Measurements from ENCODE around the gene IQGAP3.
A peak's percentile ranks its signal among the peaks of the same experiment; 100 is the strongest.

The IQGAP3 gene

DNA sequence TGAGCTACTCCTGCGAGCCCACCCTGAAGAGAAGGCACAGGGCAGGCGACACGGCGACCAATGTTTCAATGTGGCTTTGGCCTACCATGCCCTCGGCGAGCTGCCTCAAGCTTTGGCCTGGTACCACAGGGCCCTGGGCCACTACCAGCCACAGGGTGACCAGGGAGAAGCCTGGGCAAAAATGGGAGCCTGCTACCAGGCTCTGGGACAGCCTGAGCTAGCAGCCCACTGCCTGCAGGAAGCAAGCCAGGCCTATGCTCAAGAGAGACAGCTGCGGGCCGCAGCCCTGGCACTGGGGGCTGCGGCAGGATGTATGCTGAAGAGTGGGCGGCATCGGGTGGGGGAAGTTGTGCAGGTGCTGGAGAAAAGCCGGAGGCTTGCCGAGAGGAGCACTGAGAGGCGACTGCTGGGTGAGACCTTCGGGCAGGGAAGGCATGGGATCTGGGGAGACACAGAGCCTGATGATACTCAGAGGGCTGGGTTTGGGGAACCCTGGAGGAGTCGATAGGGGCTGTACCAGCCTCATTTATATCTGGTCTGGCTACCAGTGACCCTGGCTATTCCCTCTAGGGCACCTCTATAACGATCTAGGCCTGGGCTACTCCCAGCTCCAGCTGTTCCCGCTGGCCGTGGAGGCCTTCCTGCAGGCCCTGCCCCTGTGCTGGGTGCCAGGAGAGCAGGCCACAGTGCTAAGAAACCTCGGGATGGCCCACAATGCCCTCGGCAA lies 9.5 kb upstream of the IQGAP3 start:
- no peaks in the 10 kb centered on the region for H3K36me3 ChIP-seq (ENCODE audit: control insufficient read depth, insufficient read depth, low read length)
- H3K4me3 ChIP-seq (ENCODE audit: low read length), result no peak overlapping the region
- no peak overlapping the region for H3K9ac ChIP-seq (ENCODE audit: low read length)
- no peaks in the 10 kb centered on the region for H3K9me3 ChIP-seq (ENCODE audit: control insufficient read depth, low read length)
- H3K27me3 ChIP-seq (ENCODE audit: control insufficient read depth, insufficient read depth, low read length), result peaks cover 4% of the 10 kb centered on the region
- peaks cover 21% of the 10 kb centered on the region for H3K4me1 ChIP-seq (ENCODE audit: control insufficient read depth, insufficient read depth, low read length)

DNA sequence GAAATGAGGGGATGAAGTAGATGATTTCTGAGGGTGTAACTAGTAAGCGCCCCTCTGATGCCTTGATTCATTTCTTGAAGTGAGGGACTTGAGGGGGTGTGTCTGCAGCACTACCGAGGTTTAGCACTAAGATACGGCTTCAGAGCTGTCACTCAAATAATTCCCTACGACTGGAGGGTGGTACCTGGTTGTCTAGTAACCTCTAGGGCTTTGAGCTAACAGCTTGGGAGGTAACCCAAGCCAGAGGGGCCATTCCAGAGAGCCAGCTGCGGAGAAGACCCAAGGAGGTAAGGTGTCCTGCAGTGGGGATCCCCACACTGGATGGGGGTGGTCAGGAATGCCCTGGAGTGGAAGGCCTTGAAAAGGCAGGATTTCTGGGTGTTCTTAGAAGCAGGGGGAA lies 7.1 kb upstream of the IQGAP3 start, which contains the start of gene TTC24:
Gene TTC24 (plus strand): TSS at position 252 of the 400 bp plus-strand sequence. CDS start 1,642 bp downstream, outside the sequence.
- Histone ChIP-seq H3K4me1 (ENCODE audit: control insufficient read depth, insufficient read depth, low read length) (peaks cover 22% of the 10 kb centered on the region), H3K9ac (ENCODE audit: low read length) (no peak within 1 kb of the TSS), H3K9me3 (ENCODE audit: control insufficient read depth, low read length) (no peaks in the 10 kb centered on the region), H3K36me3 (ENCODE audit: control insufficient read depth, insufficient read depth, low read length) (no peaks in the 10 kb centered on the region), H3K4me3 (ENCODE audit: low read length) (no peak within 1 kb of the TSS), H3K27me3 (ENCODE audit: control insufficient read depth, insufficient read depth, low read length) (no peaks in the 10 kb centered on the region)

DNA sequence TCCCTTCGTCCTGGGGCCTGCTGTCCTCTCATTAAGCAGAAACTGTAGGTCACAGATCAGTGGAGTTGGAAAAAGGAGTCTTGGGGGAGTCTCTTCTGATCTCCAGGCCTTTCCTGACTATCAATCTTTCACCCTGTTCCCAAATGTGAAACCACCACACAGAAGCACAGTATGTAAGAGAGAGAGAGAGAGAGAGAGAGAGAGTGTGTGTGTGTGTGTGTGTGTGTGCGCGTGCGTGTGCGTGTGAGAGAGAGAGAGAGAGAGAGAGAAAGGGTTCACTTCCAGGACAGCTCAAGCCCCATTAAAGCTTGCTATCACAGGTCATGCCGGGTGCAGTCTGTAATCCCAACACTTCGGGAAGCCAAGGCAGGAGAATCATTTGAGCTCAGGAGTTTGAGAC lies 5.7 kb upstream of the IQGAP3 start:
- Histone ChIP-seq H3K27me3 (ENCODE audit: control insufficient read depth, insufficient read depth, low read length) (no peaks in the 10 kb centered on the region), H3K4me3 (ENCODE audit: low read length) (no peak overlapping the region), H3K9ac (ENCODE audit: low read length) (peak overlapping the region; percentile 56), H3K36me3 (ENCODE audit: control insufficient read depth, insufficient read depth, low read length) (no peaks in the 10 kb centered on the region), H3K4me1 (ENCODE audit: control insufficient read depth, insufficient read depth, low read length) (peaks cover 16% of the 10 kb centered on the region), H3K9me3 (ENCODE audit: control insufficient read depth, low read length) (no peaks in the 10 kb centered on the region)

DNA sequence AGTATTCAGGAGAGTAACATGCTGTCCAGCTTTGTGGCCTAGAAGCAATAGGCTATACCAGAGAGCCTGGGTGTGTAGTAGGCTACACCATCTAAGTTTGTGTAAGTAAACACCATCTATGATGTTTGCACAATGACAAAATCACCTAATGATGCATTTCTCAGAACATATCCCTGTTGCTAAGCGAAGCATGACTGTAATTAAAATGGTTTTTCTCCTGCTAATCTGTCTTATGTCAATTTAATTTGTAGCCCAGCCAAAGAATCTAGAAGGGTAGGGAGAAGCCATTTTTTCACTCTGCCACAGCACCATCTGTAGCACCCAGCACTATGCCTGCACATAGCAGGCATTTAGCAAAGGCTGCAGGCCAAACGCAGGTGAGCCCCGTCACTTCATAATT lies 5.2 kb upstream of the IQGAP3 start:
- H3K9ac ChIP-seq (ENCODE audit: low read length), result peak overlapping the region; percentile 56
- no peaks in the 10 kb centered on the region for H3K9me3 ChIP-seq (ENCODE audit: control insufficient read depth, low read length)
- no peaks in the 10 kb centered on the region for H3K27me3 ChIP-seq (ENCODE audit: control insufficient read depth, insufficient read depth, low read length)
- H3K4me3 ChIP-seq (ENCODE audit: low read length), result no peak overlapping the region
- peaks cover 20% of the 10 kb centered on the region for H3K4me1 ChIP-seq (ENCODE audit: control insufficient read depth, insufficient read depth, low read length)
- H3K36me3 ChIP-seq (ENCODE audit: control insufficient read depth, insufficient read depth, low read length), result no peaks in the 10 kb centered on the region

DNA sequence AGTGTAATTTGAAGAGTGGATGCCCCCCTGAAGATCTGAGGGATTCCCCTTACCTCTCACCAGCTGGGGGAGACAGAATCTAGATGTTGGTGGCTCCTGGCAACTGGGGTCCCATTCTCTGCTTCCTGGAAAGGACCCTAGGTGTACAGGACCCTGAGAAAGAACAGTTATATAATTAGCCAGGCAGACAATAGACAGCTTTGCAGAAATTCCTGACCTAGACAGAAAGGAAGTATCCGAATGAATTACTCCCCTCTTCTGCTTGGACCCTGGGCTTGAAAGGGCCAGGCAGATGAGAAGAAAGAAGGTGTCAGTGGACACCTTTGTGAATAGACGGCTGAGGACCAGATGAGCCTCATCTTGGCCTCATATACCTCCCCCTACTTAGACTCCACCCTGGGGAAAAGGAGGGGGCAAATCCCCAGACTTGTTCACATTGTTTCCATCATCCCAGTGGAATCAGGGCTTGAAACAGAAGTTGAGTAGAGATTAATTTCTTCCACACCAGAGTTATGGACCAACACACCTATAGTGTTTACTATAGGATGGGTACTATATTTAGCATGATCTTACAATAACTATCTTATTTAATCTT lies 1.8 kb upstream of the IQGAP3 start:
- Histone ChIP-seq H3K36me3 (ENCODE audit: control insufficient read depth, insufficient read depth, low read length) (no peaks in the 10 kb centered on the region), H3K27me3 (ENCODE audit: control insufficient read depth, insufficient read depth, low read length) (no peaks in the 10 kb centered on the region), H3K9me3 (ENCODE audit: control insufficient read depth, low read length) (no peaks in the 10 kb centered on the region), H3K9ac (ENCODE audit: low read length) (no peak overlapping the region), H3K4me1 (ENCODE audit: control insufficient read depth, insufficient read depth, low read length) (peaks cover 37% of the 10 kb centered on the region), H3K4me3 (ENCODE audit: low read length) (no peak overlapping the region)

DNA sequence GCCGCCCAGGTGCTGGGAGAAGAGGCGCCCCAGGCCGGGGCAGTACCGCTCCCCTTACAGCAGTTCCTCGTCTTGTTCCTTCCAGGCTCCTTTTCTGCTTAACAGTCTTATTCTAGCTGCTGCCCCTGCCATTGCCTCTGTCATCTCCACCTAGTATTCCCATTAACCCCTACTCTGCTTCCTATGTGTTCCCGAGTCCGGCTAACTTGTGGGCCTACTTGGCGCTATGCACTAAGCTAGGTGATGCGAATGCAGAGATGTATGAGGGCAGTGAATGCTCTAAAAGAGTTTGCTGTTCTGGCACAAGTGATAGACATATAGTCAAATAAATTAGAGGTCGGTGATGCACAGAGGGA lies 276 bp upstream of the IQGAP3 start:
- Histone ChIP-seq H3K36me3 (ENCODE audit: control insufficient read depth, insufficient read depth, low read length) (no peaks in the 10 kb centered on the region), H3K9me3 (ENCODE audit: control insufficient read depth, low read length) (no peaks in the 10 kb centered on the region), H3K4me1 (ENCODE audit: control insufficient read depth, insufficient read depth, low read length) (peaks cover 32% of the 10 kb centered on the region), H3K4me3 (ENCODE audit: low read length) (peak overlapping the region; percentile 2), H3K27me3 (ENCODE audit: control insufficient read depth, insufficient read depth, low read length) (no peaks in the 10 kb centered on the region), H3K9ac (ENCODE audit: low read length) (peak overlapping the region; percentile 42)

DNA sequence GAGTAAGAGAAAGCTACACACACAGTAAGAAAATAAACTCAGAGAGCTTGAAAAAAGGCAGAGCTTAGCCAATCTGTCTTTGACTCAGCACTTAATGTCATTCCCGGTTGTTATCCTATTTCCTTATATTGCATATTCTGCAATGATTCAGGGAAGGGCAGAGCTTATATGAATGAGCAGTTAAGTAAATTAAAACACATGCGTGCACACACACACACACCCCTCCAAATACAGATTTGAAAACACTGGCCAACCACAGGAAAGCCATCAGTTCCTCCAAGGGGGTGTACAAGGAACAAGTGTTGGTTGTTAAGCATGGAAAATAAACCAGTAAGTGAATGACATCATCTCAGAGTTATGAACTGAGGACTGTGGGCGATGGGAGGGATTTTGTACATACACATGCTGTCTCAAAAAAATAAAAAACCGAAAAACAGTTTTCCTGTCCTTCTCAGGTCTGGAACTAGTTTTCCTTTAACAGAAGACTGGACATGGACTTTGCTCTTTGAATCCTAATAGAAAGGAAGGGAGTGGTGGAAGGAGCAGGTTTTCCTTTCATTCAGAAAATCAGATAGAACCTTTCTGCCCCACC lies 1.0 kb downstream of the IQGAP3 start:
- Histone ChIP-seq H3K9me3 (ENCODE audit: control insufficient read depth, low read length) (no peaks in the 10 kb centered on the region), H3K4me1 (ENCODE audit: control insufficient read depth, insufficient read depth, low read length) (peaks cover 26% of the 10 kb centered on the region), H3K9ac (ENCODE audit: low read length) (peak overlapping the region; percentile 42), H3K27me3 (ENCODE audit: control insufficient read depth, insufficient read depth, low read length) (no peaks in the 10 kb centered on the region), H3K36me3 (ENCODE audit: control insufficient read depth, insufficient read depth, low read length) (no peaks in the 10 kb centered on the region), H3K4me3 (ENCODE audit: low read length) (no peak overlapping the region)

DNA sequence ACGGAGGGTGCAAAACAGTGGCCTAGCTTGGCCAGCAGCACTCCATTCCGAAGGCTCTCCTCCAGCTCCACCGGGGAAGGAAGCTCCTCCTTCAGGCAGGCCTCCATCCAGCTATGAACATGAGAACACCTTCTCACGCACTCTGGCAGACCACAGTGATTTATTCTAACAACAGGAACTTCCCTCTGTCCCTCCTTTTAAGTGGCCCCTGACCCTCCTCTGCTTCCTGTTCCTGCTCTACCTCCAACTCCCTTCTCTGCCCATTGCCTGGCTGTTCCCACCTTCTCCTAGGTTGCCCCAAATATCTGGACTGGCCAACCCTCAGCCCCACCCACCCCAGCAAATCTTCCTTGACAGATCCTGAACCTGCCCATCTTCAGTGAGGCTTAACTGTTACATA lies 5.9 kb downstream of the IQGAP3 start:
- H3K36me3 ChIP-seq (ENCODE audit: control insufficient read depth, insufficient read depth, low read length), result no peaks in the 10 kb centered on the region
- H3K9me3 ChIP-seq (ENCODE audit: control insufficient read depth, low read length), result no peaks in the 10 kb centered on the region
- H3K4me1 ChIP-seq (ENCODE audit: control insufficient read depth, insufficient read depth, low read length), result peaks cover 10% of the 10 kb centered on the region
- H3K9ac ChIP-seq (ENCODE audit: low read length), result no peak overlapping the region
- no peak overlapping the region for H3K4me3 ChIP-seq (ENCODE audit: low read length)
- H3K27me3 ChIP-seq (ENCODE audit: control insufficient read depth, insufficient read depth, low read length), result no peaks in the 10 kb centered on the region

DNA sequence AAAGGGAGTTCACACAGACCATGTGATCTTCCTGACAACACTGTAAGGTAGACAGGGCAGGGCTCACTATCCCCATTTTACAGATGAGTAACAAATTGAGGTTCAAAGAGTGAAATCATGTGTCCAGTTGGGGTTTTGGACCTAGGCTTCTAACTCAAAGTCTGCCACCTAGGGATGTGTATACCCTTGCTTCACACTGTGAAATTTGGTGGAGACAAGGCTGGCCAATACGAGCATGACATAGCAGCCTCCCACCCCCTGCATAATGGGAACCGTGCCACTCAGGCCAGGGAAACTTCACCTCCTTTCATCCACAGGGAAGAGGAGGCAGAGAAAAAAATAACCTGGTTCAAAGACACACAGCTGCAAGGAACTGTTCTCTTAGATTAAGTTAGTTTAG lies 6.8 kb downstream of the IQGAP3 start:
- Histone ChIP-seq H3K36me3 (ENCODE audit: control insufficient read depth, insufficient read depth, low read length) (no peaks in the 10 kb centered on the region), H3K4me3 (ENCODE audit: low read length) (no peak overlapping the region), H3K4me1 (ENCODE audit: control insufficient read depth, insufficient read depth, low read length) (peaks cover 8% of the 10 kb centered on the region), H3K27me3 (ENCODE audit: control insufficient read depth, insufficient read depth, low read length) (no peaks in the 10 kb centered on the region), H3K9ac (ENCODE audit: low read length) (no peak overlapping the region), H3K9me3 (ENCODE audit: control insufficient read depth, low read length) (no peaks in the 10 kb centered on the region)

DNA sequence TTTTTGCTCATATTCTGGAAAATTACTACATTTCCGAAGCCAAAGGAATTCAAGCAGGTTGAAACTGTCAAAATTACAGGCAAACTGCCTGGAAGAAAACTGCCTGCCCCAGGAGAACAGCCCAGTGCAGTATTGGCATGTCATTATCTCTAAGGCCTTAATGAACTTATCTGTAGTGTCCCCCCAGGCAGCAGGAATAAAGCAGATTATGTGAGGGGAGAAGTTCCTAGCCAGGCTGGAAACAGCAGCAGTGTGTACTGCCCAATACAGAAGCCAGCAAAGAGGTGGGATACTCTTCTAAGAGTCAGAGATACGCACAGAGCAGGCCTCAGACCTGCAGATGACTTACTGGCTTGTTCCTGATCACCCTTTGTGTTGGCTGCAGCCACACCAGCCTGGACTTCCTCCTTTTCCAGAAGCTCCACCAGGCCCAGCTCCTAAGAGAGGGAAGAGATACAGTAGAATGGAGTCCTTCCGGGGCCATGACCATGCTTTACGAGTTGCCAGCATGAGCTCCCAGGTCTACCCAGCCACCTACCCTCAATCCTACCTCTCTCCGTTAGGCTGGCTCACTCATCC lies 11.7 kb downstream of the IQGAP3 start:
- Histone ChIP-seq H3K9ac (ENCODE audit: low read length) (no peak overlapping the region), H3K9me3 (ENCODE audit: control insufficient read depth, low read length) (no peaks in the 10 kb centered on the region), H3K36me3 (ENCODE audit: control insufficient read depth, insufficient read depth, low read length) (no peaks in the 10 kb centered on the region), H3K27me3 (ENCODE audit: control insufficient read depth, insufficient read depth, low read length) (no peaks in the 10 kb centered on the region), H3K4me3 (ENCODE audit: low read length) (no peak overlapping the region), H3K4me1 (ENCODE audit: control insufficient read depth, insufficient read depth, low read length) (no peaks in the 10 kb centered on the region)

DNA sequence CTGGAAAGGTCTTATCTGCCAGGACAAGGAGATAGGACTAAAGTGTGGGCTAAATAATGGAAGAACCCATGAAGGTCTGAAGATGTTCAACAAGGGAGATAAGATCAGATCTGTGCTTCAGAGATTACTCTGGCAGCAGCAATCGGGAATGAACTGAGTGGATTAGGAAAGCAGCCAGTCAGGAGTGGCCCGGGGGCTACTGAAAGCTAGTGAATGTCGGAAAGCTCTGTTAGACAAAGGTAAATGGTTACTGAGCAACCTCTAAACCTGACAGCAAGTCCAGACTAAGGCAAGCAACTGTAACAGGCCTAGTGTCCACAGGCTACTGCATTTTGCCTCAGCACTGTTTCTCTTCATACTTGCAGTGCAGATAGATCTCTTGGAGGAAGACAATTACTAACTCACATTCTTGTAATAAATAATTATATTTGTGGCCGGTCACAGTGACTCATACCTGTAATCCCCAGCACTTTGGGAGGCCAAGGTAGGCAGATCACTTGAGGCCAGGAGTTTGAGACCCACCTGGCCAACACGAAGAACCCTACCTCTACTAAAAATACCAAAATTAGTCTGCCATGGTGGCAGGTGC lies 12.5 kb downstream of the IQGAP3 start:
- H3K4me3 ChIP-seq (ENCODE audit: low read length), result no peak overlapping the region
- no peaks in the 10 kb centered on the region for H3K36me3 ChIP-seq (ENCODE audit: control insufficient read depth, insufficient read depth, low read length)
- H3K9ac ChIP-seq (ENCODE audit: low read length), result no peak overlapping the region
- H3K4me1 ChIP-seq (ENCODE audit: control insufficient read depth, insufficient read depth, low read length), result no peaks in the 10 kb centered on the region
- H3K9me3 ChIP-seq (ENCODE audit: control insufficient read depth, low read length), result no peaks in the 10 kb centered on the region
- H3K27me3 ChIP-seq (ENCODE audit: control insufficient read depth, insufficient read depth, low read length), result no peaks in the 10 kb centered on the region
